Keratinocyte (primary cell): ENCODE results near the gene HSFX2. TPM values are rescaled to one million over a fixed set of nuclear protein-coding genes. Genes with fewer than 3 reads are reported as not detected.
"Not testable (repeated sequence)": the region's sequence is repeated elsewhere in the genome, so short reads cannot be mapped to it uniquely, and the experiment has no call there.

Source experiments
- DNase-seq: peaks from one replicate; pipeline ENCODE4 v3.0.0-alpha.2; 2011; ENCODE audit warnings: low read depth, missing footprints, low spot score
- FAIRE-seq: peaks from 2 replicates; lab custom pipeline; 2011; peaks lifted over from hg19 to GRCh38; lab: Jason Lieb, UNC
- H2AFZ ChIP-seq: 2 replicates; pipeline ENCODE4 v1.6.0; 2012; ENCODE audit warnings: low read length, control low read depth, inconsistent platforms; ENCODE audit not compliant: control insufficient read depth
- H3K27ac ChIP-seq: 2 replicates; pipeline ENCODE4 v1.5.1; 2011; ENCODE audit warnings: low read length; ENCODE audit not compliant: control insufficient read depth, insufficient read depth
- H3K27me3 ChIP-seq: 3 replicates; pipeline ENCODE4 v1.6.0; 2011; ENCODE audit warnings: low read length; ENCODE audit not compliant: control insufficient read depth, insufficient read depth; ENCODE audit errors: extremely low read depth
- H3K36me3 ChIP-seq, 2 experiments: 2 replicates in 1 of 2; 3 replicates in 1 of 2; pipeline ENCODE4 v1.5.1; 2011; ENCODE audit warnings: low read length in 2 of 2, mild to moderate bottlenecking in 1 of 2; ENCODE audit not compliant: control insufficient read depth in 2 of 2, insufficient read depth in 2 of 2; ENCODE audit errors: extremely low read depth in 1 of 2
- H3K4me1 ChIP-seq: 3 replicates; pipeline ENCODE4 v1.5.1; 2011; ENCODE audit warnings: low read length; ENCODE audit not compliant: control insufficient read depth, insufficient read depth; ENCODE audit errors: extremely low read depth
- H3K4me2 ChIP-seq: 3 replicates; pipeline ENCODE4 v1.6.0; 2011; ENCODE audit warnings: low read depth, low read length; ENCODE audit not compliant: control insufficient read depth, insufficient read depth; ENCODE audit errors: extremely low read depth
- H3K4me3 ChIP-seq, 3 experiments: fragments of 200-600 bp in 1 of 3; sonication (generic) in 1 of 3; 2 replicates in 2 of 3; 3 replicates in 1 of 3; pipeline ENCODE4 v1.5.1; 2011 to 2016; ENCODE audit warnings: low read length in 3 of 3, mild to moderate bottlenecking in 3 of 3, control low read depth in 2 of 3, inconsistent platforms in 1 of 3, low read depth in 1 of 3, mixed read lengths in 1 of 3, mixed run types in 1 of 3, moderate library complexity in 1 of 3; ENCODE audit not compliant: control insufficient read depth in 2 of 3, insufficient read depth in 2 of 3; ENCODE audit errors: extremely low read depth in 1 of 3
- H3K79me2 ChIP-seq: 2 replicates; pipeline ENCODE4 v1.6.0; 2012; ENCODE audit warnings: low read length; ENCODE audit not compliant: control insufficient read depth, insufficient read depth
- H3K9ac ChIP-seq: 3 replicates; pipeline ENCODE4 v1.6.0; 2011; ENCODE audit warnings: low read length; ENCODE audit not compliant: control insufficient read depth, insufficient read depth; ENCODE audit errors: extremely low read depth
- H3K9me1 ChIP-seq: 3 replicates; pipeline ENCODE4 v1.6.0; 2011; ENCODE audit warnings: low read length; ENCODE audit not compliant: control insufficient read depth, insufficient read depth; ENCODE audit errors: extremely low read depth
- H3K9me3 ChIP-seq: 2 replicates; pipeline ENCODE4 v1.5.1; 2012; ENCODE audit warnings: low read depth, low read length; ENCODE audit not compliant: control insufficient read depth
- H4K20me1 ChIP-seq: 3 replicates; pipeline ENCODE4 v1.6.0; 2011; ENCODE audit warnings: low read length; ENCODE audit not compliant: control insufficient read depth, insufficient read depth; ENCODE audit errors: extremely low read depth
- EZH2 ChIP-seq: IDR thresholded peaks from one replicate; pipeline ENCODE4 v1.6.1; 2012; ENCODE audit warnings: inconsistent platforms, mild to moderate bottlenecking, low read length, moderate library complexity
- dilution Hi-C: fragments of 300-500 bp; cut with MboI; formaldehyde crosslinking; loops from one replicate; pipeline ENCODE4 v1.7.0; 2020; ENCODE audit warnings: low sequenced_read_pairs; ENCODE audit not compliant: extremely low pct_ligation_motif_present
- polyA plus RNA-seq, 5 experiments: library from polyadenylated mRNA; depleted of rRNA in 3 of 5; stranded (reverse) in 3 of 5; stranded (forward) in 1 of 5; unstranded in 1 of 5; fragments of >200 nt; gene quantifications; 1 replicate in 1 of 5; 2 replicates in 3 of 5; 3 replicates in 1 of 5; pipeline versions ENCODE4 v1.2.1 to v1.2.3, GENCODE V29; 2011 to 2012; ENCODE audit warnings: missing spikeins in 2 of 5, low read depth in 1 of 5, low replicate concordance in 1 of 5
- TF ChIP-seq, protein P1 (sequence below), 3 experiments: IDR thresholded peaks in 1 of 3; conservative IDR thresholded peaks in 1 of 3; optimal IDR thresholded peaks in 1 of 3; 2 replicates in 2 of 3; 3 replicates in 1 of 3; pipeline versions ENCODE3 to v1.5.1; 2011; ENCODE audit warnings: low read length in 3 of 3, mild to moderate bottlenecking in 3 of 3, moderate library complexity in 2 of 3, control low read depth in 1 of 3, inconsistent platforms in 1 of 3; ENCODE audit not compliant: insufficient read depth in 2 of 3; ENCODE audit errors: extremely low read depth in 1 of 3

The HSFX2 gene
- polyA plus RNA-seq, 1 donor (not counting 4 experiments of a cell fraction or from before 2014, with no cell fraction given) = 0.10 TPM

- DNase-seq (no peak), FAIRE-seq (no peak)
- H4K20me1 ChIP-seq = no peaks in the 10 kb centered on the region
- H3K79me2 ChIP-seq = peaks cover 2% of the 10 kb centered on the region
- TF ChIP-seq, protein P1, sequence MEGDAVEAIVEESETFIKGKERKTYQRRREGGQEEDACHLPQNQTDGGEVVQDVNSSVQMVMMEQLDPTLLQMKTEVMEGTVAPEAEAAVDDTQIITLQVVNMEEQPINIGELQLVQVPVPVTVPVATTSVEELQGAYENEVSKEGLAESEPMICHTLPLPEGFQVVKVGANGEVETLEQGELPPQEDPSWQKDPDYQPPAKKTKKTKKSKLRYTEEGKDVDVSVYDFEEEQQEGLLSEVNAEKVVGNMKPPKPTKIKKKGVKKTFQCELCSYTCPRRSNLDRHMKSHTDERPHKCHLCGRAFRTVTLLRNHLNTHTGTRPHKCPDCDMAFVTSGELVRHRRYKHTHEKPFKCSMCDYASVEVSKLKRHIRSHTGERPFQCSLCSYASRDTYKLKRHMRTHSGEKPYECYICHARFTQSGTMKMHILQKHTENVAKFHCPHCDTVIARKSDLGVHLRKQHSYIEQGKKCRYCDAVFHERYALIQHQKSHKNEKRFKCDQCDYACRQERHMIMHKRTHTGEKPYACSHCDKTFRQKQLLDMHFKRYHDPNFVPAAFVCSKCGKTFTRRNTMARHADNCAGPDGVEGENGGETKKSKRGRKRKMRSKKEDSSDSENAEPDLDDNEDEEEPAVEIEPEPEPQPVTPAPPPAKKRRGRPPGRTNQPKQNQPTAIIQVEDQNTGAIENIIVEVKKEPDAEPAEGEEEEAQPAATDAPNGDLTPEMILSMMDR (optimal IDR thresholded peaks at IDR 0.05 in 1 of 3, IDR thresholded peaks at IDR 0.05 in 1 of 3, conservative IDR thresholded peaks at IDR 0.05 in 1 of 3; ENCODE audit: extremely low read depth in 1 of 3, insufficient read depth in 2 of 3, low read length in 3 of 3) = no peak
- no peak for TF ChIP-seq EZH2
- H2AFZ ChIP-seq = no peak overlapping the region
- H3K9me3 ChIP-seq = no peaks in the 10 kb centered on the region
- no peak overlapping the region for H3K9ac ChIP-seq
- H3K27me3 ChIP-seq = no peaks in the 10 kb centered on the region
- H3K4me3 ChIP-seq = no peak overlapping the region
- H3K36me3 ChIP-seq = no peaks in the 10 kb centered on the region
- dilution Hi-C loops = no loop called here
- H3K27ac ChIP-seq = no peak overlapping the region
- no peaks in the 10 kb centered on the region for H3K9me1 ChIP-seq
- H3K4me2 ChIP-seq = no peak overlapping the region
- H3K4me1 ChIP-seq = no peaks in the 10 kb centered on the region
Observed at GRCh38 chrX:149610511-149610910, 15.4 kb upstream of the HSFX2 start.

GRCh38 chrX:149607699-149608098 is 12.6 kb upstream of the HSFX2 start:
- TF ChIP-seq, protein P1 (optimal IDR thresholded peaks at IDR 0.05 in 1 of 3, IDR thresholded peaks at IDR 0.05 in 1 of 3, conservative IDR thresholded peaks at IDR 0.05 in 1 of 3; ENCODE audit: extremely low read depth in 1 of 3, insufficient read depth in 2 of 3, low read length in 3 of 3) = no peak
- TF ChIP-seq EZH2 = no peak

DNA sequence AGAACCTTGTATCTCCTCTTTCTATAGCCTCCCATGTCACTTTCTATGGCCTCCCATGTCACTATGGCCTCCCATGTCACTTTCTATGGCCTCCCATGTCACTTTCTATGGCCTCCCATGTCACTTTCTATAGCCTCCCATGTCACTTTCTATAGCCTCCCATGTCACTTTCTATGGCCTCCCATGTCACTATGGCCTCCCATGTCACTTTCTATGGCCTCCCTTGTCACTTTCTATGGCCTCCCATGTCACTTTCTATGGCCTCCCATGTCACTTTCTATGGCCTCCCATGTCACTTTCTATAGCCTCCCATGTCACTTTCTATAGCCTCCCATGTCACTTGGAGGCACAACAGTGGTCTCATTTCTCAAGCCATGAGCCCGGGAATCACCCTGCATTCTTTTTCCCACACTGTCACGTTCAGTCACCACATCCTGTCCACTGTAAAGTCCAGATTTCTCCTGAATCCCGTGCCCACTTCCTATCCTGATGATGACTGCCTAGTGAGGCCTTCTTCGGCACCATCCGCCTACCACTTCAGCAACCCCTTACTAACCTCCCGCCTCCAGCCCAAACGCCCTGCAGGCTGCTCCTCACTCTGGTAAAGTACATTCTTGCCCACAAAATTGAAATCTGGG is 10.3 kb upstream of the HSFX2 start:
- H4K20me1 ChIP-seq, H3K27ac ChIP-seq, H2AFZ ChIP-seq, H3K4me2 ChIP-seq, FAIRE-seq, DNase-seq, H3K79me2 ChIP-seq, H3K27me3 ChIP-seq, H3K36me3 ChIP-seq, H3K9me1 ChIP-seq, H3K9me3 ChIP-seq, H3K4me1 ChIP-seq, dilution Hi-C loops, H3K4me3 ChIP-seq, H3K9ac ChIP-seq: not testable (repeated sequence)

More at GRCh38 chrX:149607699-149608098, 12.6 kb upstream of the HSFX2 start:
- Histone ChIP-seq H3K27ac (no peak overlapping the region), H3K9ac (no peak overlapping the region), H4K20me1 (no peaks in the 10 kb centered on the region), H3K4me1 (no peaks in the 10 kb centered on the region), H3K79me2 (no peaks in the 10 kb centered on the region), H3K36me3 (no peaks in the 10 kb centered on the region), H3K9me3 (no peaks in the 10 kb centered on the region), H3K27me3 (no peaks in the 10 kb centered on the region), H3K4me3 (no peak overlapping the region), H3K9me1 (no peaks in the 10 kb centered on the region), H2AFZ (no peak overlapping the region), H3K4me2 (no peak overlapping the region)
- dilution Hi-C loops = no loop called here
- no peak for DNase-seq
- no peak for FAIRE-seq

GRCh38 chrX:149598603-149599002 is 3.5 kb upstream of the HSFX2 start:
- DNase-seq, H3K9me3 ChIP-seq, H3K36me3 ChIP-seq, dilution Hi-C loops, H3K79me2 ChIP-seq, H4K20me1 ChIP-seq, H3K4me3 ChIP-seq, H3K9me1 ChIP-seq, H2AFZ ChIP-seq, H3K9ac ChIP-seq, FAIRE-seq, H3K27me3 ChIP-seq, H3K4me1 ChIP-seq, H3K4me2 ChIP-seq, H3K27ac ChIP-seq: not testable (repeated sequence)
